Osteoblast (primary cell): ENCODE measurements around the gene KRTAP3-1. TPM values are rescaled to one million over a fixed set of nuclear protein-coding genes. Genes with fewer than 3 reads are reported as not detected.

ENCODE experiments used
- DNase-seq: peaks from one replicate; pipeline ENCODE4 v3.0.0; 2011; ENCODE audit warnings: low spot score, mixed read lengths; ENCODE audit not compliant: insufficient read length; ENCODE audit errors: missing footprints
- H2AFZ ChIP-seq: 2 replicates; pipeline ENCODE4 v1.6.0; 2011; ENCODE audit warnings: mild to moderate bottlenecking, low read length
- H3K27ac ChIP-seq: 2 replicates; pipeline ENCODE4 v1.5.1; 2011; ENCODE audit warnings: mild to moderate bottlenecking, low read depth, low read length, moderate library complexity
- H3K27me3 ChIP-seq: 2 replicates; pipeline ENCODE4 v1.6.0; 2012; ENCODE audit warnings: mild to moderate bottlenecking, control low read depth, inconsistent platforms, low read length, moderate library complexity; ENCODE audit not compliant: insufficient read depth
- H3K36me3 ChIP-seq: 2 replicates; pipeline ENCODE4 v1.5.1; 2011; ENCODE audit warnings: mild to moderate bottlenecking, low read length, control low read depth, moderate library complexity; ENCODE audit not compliant: insufficient read depth
- H3K4me1 ChIP-seq: 2 replicates; pipeline ENCODE4 v1.5.1; 2011; ENCODE audit warnings: mild to moderate bottlenecking, low read length, control low read depth, moderate library complexity; ENCODE audit not compliant: insufficient read depth
- H3K4me2 ChIP-seq: 2 replicates; pipeline ENCODE4 v1.6.0; 2011; ENCODE audit warnings: mild to moderate bottlenecking, low read length; ENCODE audit not compliant: insufficient read depth
- H3K4me3 ChIP-seq: fragments of 200-600 bp; sonication (generic); 3 replicates; pipeline ENCODE4 v1.5.1; 2012; ENCODE audit warnings: mild to moderate bottlenecking, low read length, inconsistent platforms; ENCODE audit not compliant: insufficient read depth
- H3K79me2 ChIP-seq: 2 replicates; pipeline ENCODE4 v1.6.0; 2012; ENCODE audit warnings: mild to moderate bottlenecking, low read length, control low read depth, inconsistent platforms; ENCODE audit not compliant: insufficient read depth
- H3K9me3 ChIP-seq: 2 replicates; pipeline ENCODE4 v1.5.1; 2011; ENCODE audit warnings: low read depth, low read length, control low read depth
- H4K20me1 ChIP-seq: 2 replicates; pipeline ENCODE4 v1.6.0; 2012; ENCODE audit warnings: mild to moderate bottlenecking, low read length, control low read depth; ENCODE audit not compliant: insufficient read depth
- CTCF ChIP-seq: IDR thresholded peaks from 2 replicates; pipeline ENCODE4 v1.5.1; 2011; ENCODE audit warnings: mild to moderate bottlenecking, low read depth, low read length, moderate library complexity; ENCODE audit errors: extremely low read depth
- small RNA-seq: library from RNA; depleted of rRNA; stranded (forward); fragments of <200 nt; gene quantifications from one replicate; pipeline ENCODE3, GENCODE V24; 2012
- total RNA-seq: library from RNA; depleted of rRNA; stranded (reverse); fragments of >200 nt; gene quantifications from 2 replicates; pipeline ENCODE4 v1.2.3, GENCODE V29; 2012

Gene KRTAP3-1
- total RNA-seq, 1 donor = not detected

DNA sequence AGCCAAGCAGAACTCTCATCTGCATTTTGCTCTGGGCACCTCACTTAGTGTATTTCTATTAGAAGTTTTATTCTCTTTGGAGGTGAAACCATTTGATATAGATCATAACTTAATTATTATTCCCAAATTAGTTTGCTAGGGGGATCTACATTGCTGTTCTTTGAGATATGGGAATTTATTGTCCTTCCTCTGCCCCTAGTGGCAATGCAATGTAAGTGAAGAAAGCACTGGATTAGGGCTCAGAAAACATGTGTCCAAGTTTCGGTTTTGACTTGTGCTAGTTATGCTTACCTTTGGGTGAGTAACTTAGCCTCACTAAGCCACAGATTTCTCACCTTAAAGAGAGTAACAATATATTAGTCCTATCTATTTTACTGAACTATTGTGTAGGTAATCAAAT, 45.1 kb downstream of the KRTAP3-1 start:
- no peak for DNase-seq

DNA sequence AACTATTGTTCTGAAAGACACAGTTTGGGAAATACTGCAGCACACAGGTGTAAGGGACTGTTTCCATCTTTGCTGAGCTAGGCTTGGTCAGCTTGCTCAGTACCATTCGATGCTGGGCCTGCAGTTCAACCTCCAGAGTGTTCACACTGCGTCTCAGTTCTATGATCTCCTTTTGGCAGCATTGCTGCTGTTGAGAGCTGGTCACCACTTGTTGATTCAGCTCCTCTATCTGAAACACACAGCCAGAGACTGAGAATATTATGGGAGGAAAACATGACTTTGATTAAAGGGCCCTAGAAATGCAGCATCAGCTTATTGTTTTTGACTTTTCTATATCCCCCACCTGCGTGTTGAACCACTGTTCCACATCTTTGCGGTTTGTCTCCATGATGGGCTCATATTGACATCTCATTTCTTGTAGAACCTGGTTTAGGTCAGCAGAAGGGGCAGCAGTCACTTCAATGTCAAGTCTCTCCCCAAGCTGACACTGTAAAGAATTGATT, 46.8 kb downstream of the KRTAP3-1 start:
- TF ChIP-seq CTCF = no peak
- no peak overlapping the region for H3K27ac ChIP-seq
- peak overlapping the region; percentile 53 for H2AFZ ChIP-seq
- no peak overlapping the region for H3K4me3 ChIP-seq
- no peaks in the 10 kb centered on the region for H4K20me1 ChIP-seq
- H3K4me1 ChIP-seq = peaks cover 20% of the 10 kb centered on the region
- no peaks in the 10 kb centered on the region for H3K36me3 ChIP-seq
- DNase-seq = no peak
- no peak overlapping the region for H3K4me2 ChIP-seq
- no peaks in the 10 kb centered on the region for H3K9me3 ChIP-seq
- H3K27me3 ChIP-seq = no peaks in the 10 kb centered on the region
- H3K79me2 ChIP-seq = no peaks in the 10 kb centered on the region

More for the DNA sequence above, 45.1 kb downstream of the KRTAP3-1 start:
- no peak overlapping the region for H3K4me3 ChIP-seq
- no peaks in the 10 kb centered on the region for H3K27me3 ChIP-seq
- H3K27ac ChIP-seq = no peak overlapping the region
- H3K79me2 ChIP-seq = no peaks in the 10 kb centered on the region
- peak overlapping the region; percentile 49 for H2AFZ ChIP-seq
- no peaks in the 10 kb centered on the region for H3K36me3 ChIP-seq
- H3K4me1 ChIP-seq = peaks cover 6% of the 10 kb centered on the region
- no peaks in the 10 kb centered on the region for H3K9me3 ChIP-seq
- no peaks in the 10 kb centered on the region for H4K20me1 ChIP-seq
- peak; percentile 53 for TF ChIP-seq CTCF
- no peak overlapping the region for H3K4me2 ChIP-seq

GRCh38 chr17:40961591-40961990, 47.3 kb downstream of the KRTAP3-1 start:
- DNase-seq = no peak

GRCh38 chr17:40960144-40960543, 48.8 kb downstream of the KRTAP3-1 start:
- no peaks in the 10 kb centered on the region for H3K9me3 ChIP-seq
- H3K4me1 ChIP-seq = peaks cover 34% of the 10 kb centered on the region
- H4K20me1 ChIP-seq = no peaks in the 10 kb centered on the region
- no peak overlapping the region for H3K27ac ChIP-seq
- TF ChIP-seq CTCF = no peak
- no peaks in the 10 kb centered on the region for H3K79me2 ChIP-seq
- no peak for DNase-seq
- H3K4me2 ChIP-seq = no peak overlapping the region
- H3K27me3 ChIP-seq = no peaks in the 10 kb centered on the region
- H2AFZ ChIP-seq = no peak overlapping the region
- no peaks in the 10 kb centered on the region for H3K36me3 ChIP-seq
- H3K4me3 ChIP-seq = no peak overlapping the region

More at GRCh38 chr17:40961591-40961990, 47.3 kb downstream of the KRTAP3-1 start:
- no peak overlapping the region for H3K27ac ChIP-seq
- H3K9me3 ChIP-seq = no peaks in the 10 kb centered on the region
- H2AFZ ChIP-seq = no peak overlapping the region
- H3K4me2 ChIP-seq = no peak overlapping the region
- no peak for TF ChIP-seq CTCF
- H3K79me2 ChIP-seq = no peaks in the 10 kb centered on the region
- no peaks in the 10 kb centered on the region for H4K20me1 ChIP-seq
- H3K4me3 ChIP-seq = no peak overlapping the region
- no peaks in the 10 kb centered on the region for H3K27me3 ChIP-seq
- H3K4me1 ChIP-seq = peaks cover 22% of the 10 kb centered on the region
- no peaks in the 10 kb centered on the region for H3K36me3 ChIP-seq

Small RNAs within 50 kb of the gene (small RNA-seq; reads per million reads assigned to genes)
- not detected for gene KRTAP3-4P

Other genes starting within 250 kb of the KRTAP3-1 start
- gene KRT26, start 236.9 kb downstream of the KRTAP3-1 start, total RNA-seq = not detected in 2 replicates
- gene KRT27, start 226.6 kb downstream of the KRTAP3-1 start, total RNA-seq = not detected in 2 replicates
- not detected in 2 replicates for gene KRT28, start 209.2 kb downstream of the KRTAP3-1 start, total RNA-seq
- gene KRT10, start 186.5 kb downstream of the KRTAP3-1 start, total RNA-seq = 2.2 and 2.4 TPM in 2 replicates
- not detected in 2 replicates for gene KRT12, start 141.9 kb downstream of the KRTAP3-1 start, total RNA-seq
- not detected in 2 replicates for gene KRT20, start 123.9 kb downstream of the KRTAP3-1 start, total RNA-seq
- 0.36 and 0.59 TPM in 2 replicates for gene KRT23, start 71.5 kb downstream of the KRTAP3-1 start, total RNA-seq
- 0.36 TPM in 1 of 2 replicates, not detected in the other for gene KRT39, start 42.2 kb downstream of the KRTAP3-1 start, total RNA-seq
- gene KRT40, start 24.8 kb downstream of the KRTAP3-1 start, total RNA-seq = under 0.01 TPM in 1 of 2 replicates, not detected in the other
- gene KRTAP3-3, start 15.0 kb downstream of the KRTAP3-1 start, total RNA-seq = not detected in 2 replicates
- not detected in 2 replicates for gene KRTAP3-2, start 9.2 kb downstream of the KRTAP3-1 start, total RNA-seq
- 25.0 and 31.8 TPM in 2 replicates for gene KRTAP1-5, start 18.1 kb upstream of the KRTAP3-1 start, total RNA-seq
- not detected in 2 replicates for gene KRTAP1-4, start 21.1 kb upstream of the KRTAP3-1 start, total RNA-seq
- gene KRTAP1-3, start 25.7 kb upstream of the KRTAP3-1 start, total RNA-seq = not detected in 2 replicates
- 2.2 and 2.4 TPM in 2 replicates for gene KRTAP1-1, start 32.3 kb upstream of the KRTAP3-1 start, total RNA-seq
- gene KRTAP2-1, start 38.2 kb upstream of the KRTAP3-1 start, total RNA-seq = not detected in 2 replicates
- gene KRTAP2-2, start 46.1 kb upstream of the KRTAP3-1 start, total RNA-seq = not detected in 2 replicates
- gene KRTAP2-3, start 51.0 kb upstream of the KRTAP3-1 start, total RNA-seq = 0.29 TPM in 1 of 2 replicates, not detected in the other
- gene KRTAP2-4, start 56.8 kb upstream of the KRTAP3-1 start, total RNA-seq = not detected in 2 replicates
- under 0.01 and 0.72 TPM in 2 replicates for gene KRTAP4-7, start 75.0 kb upstream of the KRTAP3-1 start, total RNA-seq
- not detected in 2 replicates for gene KRTAP4-8, start 89.0 kb upstream of the KRTAP3-1 start, total RNA-seq
- gene KRTAP4-16, start 93.1 kb upstream of the KRTAP3-1 start, total RNA-seq = not detected in 2 replicates
- not detected in 2 replicates for gene KRTAP4-9, start 96.3 kb upstream of the KRTAP3-1 start, total RNA-seq
- gene KRTAP4-11, start 109.2 kb upstream of the KRTAP3-1 start, total RNA-seq = not detected in 2 replicates
- not detected in 2 replicates for gene KRTAP4-12, start 115.1 kb upstream of the KRTAP3-1 start, total RNA-seq
- gene KRTAP4-6, start 131.4 kb upstream of the KRTAP3-1 start, total RNA-seq = not detected in 2 replicates
- not detected in 2 replicates for gene KRTAP4-5, start 140.7 kb upstream of the KRTAP3-1 start, total RNA-seq
- gene KRTAP4-4, start 151.6 kb upstream of the KRTAP3-1 start, total RNA-seq = not detected in 2 replicates
- gene KRTAP4-3, start 159.1 kb upstream of the KRTAP3-1 start, total RNA-seq = not detected in 2 replicates
- gene KRTAP4-2, start 169.1 kb upstream of the KRTAP3-1 start, total RNA-seq = not detected in 2 replicates
- gene KRTAP4-1, start 175.8 kb upstream of the KRTAP3-1 start, total RNA-seq = not detected in 2 replicates
- not detected in 2 replicates for gene KRTAP9-1, start 180.8 kb upstream of the KRTAP3-1 start, total RNA-seq
- not detected in 2 replicates for gene KRTAP9-2, start 217.5 kb upstream of the KRTAP3-1 start, total RNA-seq
- not detected in 2 replicates for gene KRTAP9-3, start 223.3 kb upstream of the KRTAP3-1 start, total RNA-seq
- gene KRTAP9-8, start 228.9 kb upstream of the KRTAP3-1 start, total RNA-seq = not detected in 2 replicates
- not detected in 2 replicates for gene KRTAP9-4, start 240.6 kb upstream of the KRTAP3-1 start, total RNA-seq
- not detected in 2 replicates for gene KRTAP9-9, start 246.3 kb upstream of the KRTAP3-1 start, total RNA-seq